GF-D8 (cell line): ENCODE data around the gene SLC35G4.
"Not testable (repeated sequence)": the region's sequence is repeated elsewhere in the genome, so short reads cannot be mapped to it uniquely, and the experiment has no call there.

Experiments
- DNase-seq: peaks from one replicate; lab custom pipeline; 2025; lab: John Stamatoyannopoulos, UW

SLC35G4 gene

GRCh38 chr18:11614042-11614441 is 4.6 kb downstream of the SLC35G4 start:
- not testable (repeated sequence) for DNase-seq

GRCh38 chr18:11614981-11615380 is 5.6 kb downstream of the SLC35G4 start:
- not testable (repeated sequence) for DNase-seq

GRCh38 chr18:11647310-11647709 is 37.9 kb downstream of the SLC35G4 start:
- DNase-seq: not testable (repeated sequence)

GRCh38 chr18:11647804-11648203 is 38.4 kb downstream of the SLC35G4 start:
- not testable (repeated sequence) for DNase-seq

- DNase-seq: no peak
These were observed 40.4 kb downstream of the SLC35G4 start for GRCh38 chr18:11649839-11650238.

GRCh38 chr18:11651899-11652298 is 42.5 kb downstream of the SLC35G4 start:
- no peak for DNase-seq

- no peak for DNase-seq
These were observed 44.1 kb downstream of the SLC35G4 start for GRCh38 chr18:11653521-11653920.

GRCh38 chr18:11654736-11655605 is 45.6 kb downstream of the SLC35G4 start:
- no peak for DNase-seq

- no peak for DNase-seq
These were observed 46.2 kb downstream of the SLC35G4 start for GRCh38 chr18:11655606-11655932.

- DNase-seq: no peak
These were observed 47.8 kb downstream of the SLC35G4 start for GRCh38 chr18:11657152-11657551.

- no peak for DNase-seq
These were observed 48.2 kb downstream of the SLC35G4 start for GRCh38 chr18:11657554-11657953.

GRCh38 chr18:11658019-11658418 is 48.6 kb downstream of the SLC35G4 start:
- no peak for DNase-seq

GRCh38 chr18:11658989-11659388 is 49.6 kb downstream of the SLC35G4 start:
- no peak for DNase-seq
